Testis (tissue), 3 donors: ENCODE results near the gene PIP4K2A. TPM values are rescaled to one million over a fixed set of nuclear protein-coding genes. Genes with fewer than 3 reads are reported as not detected.
"Not testable (repeated sequence)": the region's sequence is repeated elsewhere in the genome, so short reads cannot be mapped to it uniquely, and the experiment has no call there.

Source experiments
- DNase-seq: peaks from one replicate; pipeline ENCODE4 v3.0.0-alpha.2; 2019
- H3K27ac ChIP-seq, 2 donors: fragments of 200-600 bp; sonication (generic); one replicate each; pipeline ENCODE4 v1.5.1; 2019
- H3K27me3 ChIP-seq: fragments of 200-600 bp; sonication (generic); one replicate; pipeline ENCODE4 v1.5.1; 2019
- H3K36me3 ChIP-seq: fragments of 200-600 bp; sonication (generic); one replicate; pipeline ENCODE4 v1.5.1; 2017; ENCODE audit warnings: low read depth; ENCODE audit errors: missing control alignments
- H3K4me1 ChIP-seq: fragments of 200-600 bp; sonication (generic); one replicate; pipeline ENCODE4 v1.5.1; 2019
- H3K4me3 ChIP-seq, 2 donors: fragments of 200-600 bp; sonication (generic); one replicate each; pipeline ENCODE4 v1.5.1; 2017 to 2019
- H3K9me3 ChIP-seq: fragments of 200-600 bp; sonication (generic); one replicate; pipeline ENCODE4 v1.5.1; 2017
- POLR2A ChIP-seq: fragments of 450-650 bp; IDR thresholded peaks from one replicate; pipeline ENCODE4 v1.6.1; 2017; ENCODE audit warnings: antibody characterized with exemption, mild to moderate bottlenecking, moderate library complexity
- WGBS, 2 donors: methylation state at CpG; one replicate each; pipeline ENCODE4 v1.1.5; 2018; 5-methylcytosine and 5-hydroxymethylcytosine counted together
- intact Hi-C: fragments of 100-400 bp; cut with DNase I; formaldehyde crosslinking; loops from one replicate; pipeline ENCODE4 v1.15.1; 2023; ENCODE audit warnings: low total_unique reads
- polyA plus RNA-seq: library from polyadenylated mRNA; stranded (reverse); fragments of 350-450 nt; fragmentation: Illumina TruSeq; extraction: RNeasy Lipid Tissue Mini Kit (QIAGEN cat#74804); gene quantifications from one replicate; pipeline ENCODE4 v1.2.3, GENCODE V29; 2014; ENCODE audit warnings: low read depth, low replicate concordance; ENCODE audit not compliant: insufficient read depth
- total RNA-seq, 2 donors: library from RNA; depleted of rRNA; stranded (reverse); fragments of >200 nt; gene quantifications; one replicate each; pipeline ENCODE4 v1.2.3, GENCODE V29; 2016
- TF ChIP-seq, protein P1 (sequence below), 3 experiments: fragments of 450-650 bp in 2 of 3; fragments of 200-600 bp in 1 of 3; sonication (generic) in 1 of 3; IDR thresholded peaks; one replicate each; pipeline ENCODE4 v1.5.1; 2016 to 2019; ENCODE audit warnings: antibody characterized with exemption in 3 of 3, mild to moderate bottlenecking in 2 of 3, moderate library complexity in 1 of 3

Gene PIP4K2A
- total and polyA plus RNA-seq, 3 donors from 2014 or later: 12.6 to 26.0 (median 15.8) TPM

DNA sequence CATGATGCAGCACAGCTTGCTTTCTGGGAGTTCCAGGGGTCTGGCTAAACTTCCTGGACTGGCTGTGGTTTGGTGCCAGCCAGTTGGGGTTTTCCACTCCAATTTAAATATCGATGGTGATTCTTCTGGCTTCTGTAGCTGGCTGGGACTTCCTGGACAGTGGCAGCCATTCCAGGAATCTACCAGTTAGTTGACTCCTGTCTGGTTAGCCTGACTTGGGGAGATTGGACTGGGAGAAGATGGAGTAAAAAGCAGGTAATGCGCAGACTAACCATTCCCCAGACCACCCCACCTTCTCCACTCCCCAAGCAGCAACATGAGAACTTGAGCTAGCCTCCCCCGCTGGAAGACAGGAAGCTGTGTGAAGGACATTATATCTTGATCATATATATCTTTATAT is 6.3 kb upstream of the PIP4K2A start:
- WGBS, 2 donors: 79 to 85% methylated on average over 3 of the region's 3 CpGs
- no peak overlapping the region for H3K4me3 ChIP-seq
- H3K27me3 ChIP-seq: no peaks in the 10 kb centered on the region
- no peaks in the 10 kb centered on the region for H3K36me3 ChIP-seq
- TF ChIP-seq POLR2A: no peak
- TF ChIP-seq, protein P1, sequence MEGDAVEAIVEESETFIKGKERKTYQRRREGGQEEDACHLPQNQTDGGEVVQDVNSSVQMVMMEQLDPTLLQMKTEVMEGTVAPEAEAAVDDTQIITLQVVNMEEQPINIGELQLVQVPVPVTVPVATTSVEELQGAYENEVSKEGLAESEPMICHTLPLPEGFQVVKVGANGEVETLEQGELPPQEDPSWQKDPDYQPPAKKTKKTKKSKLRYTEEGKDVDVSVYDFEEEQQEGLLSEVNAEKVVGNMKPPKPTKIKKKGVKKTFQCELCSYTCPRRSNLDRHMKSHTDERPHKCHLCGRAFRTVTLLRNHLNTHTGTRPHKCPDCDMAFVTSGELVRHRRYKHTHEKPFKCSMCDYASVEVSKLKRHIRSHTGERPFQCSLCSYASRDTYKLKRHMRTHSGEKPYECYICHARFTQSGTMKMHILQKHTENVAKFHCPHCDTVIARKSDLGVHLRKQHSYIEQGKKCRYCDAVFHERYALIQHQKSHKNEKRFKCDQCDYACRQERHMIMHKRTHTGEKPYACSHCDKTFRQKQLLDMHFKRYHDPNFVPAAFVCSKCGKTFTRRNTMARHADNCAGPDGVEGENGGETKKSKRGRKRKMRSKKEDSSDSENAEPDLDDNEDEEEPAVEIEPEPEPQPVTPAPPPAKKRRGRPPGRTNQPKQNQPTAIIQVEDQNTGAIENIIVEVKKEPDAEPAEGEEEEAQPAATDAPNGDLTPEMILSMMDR (IDR thresholded peaks at IDR 0.05): no peak
- no peak for DNase-seq
- no peaks in the 10 kb centered on the region for H3K4me1 ChIP-seq
- no peak overlapping the region for H3K27ac ChIP-seq
- intact Hi-C loops: no loop called here
- no peaks in the 10 kb centered on the region for H3K9me3 ChIP-seq

GRCh38 chr10:22719406-22720042 is 5.1 kb upstream of the PIP4K2A start:
- no peak for TF ChIP-seq POLR2A
- TF ChIP-seq, protein P1 (IDR thresholded peaks at IDR 0.05): no peak
- WGBS, 2 donors: 91 to 92% methylated on average over 3 of the region's 3 CpGs
- Histone ChIP-seq H3K4me1 (no peaks in the 10 kb centered on the region), H3K9me3 (no peaks in the 10 kb centered on the region), H3K27me3 (no peaks in the 10 kb centered on the region), H3K4me3 (no peak overlapping the region), H3K27ac (no peak overlapping the region), H3K36me3 (no peaks in the 10 kb centered on the region)
- intact Hi-C loops: no loop called here
- no peak for DNase-seq

DNA sequence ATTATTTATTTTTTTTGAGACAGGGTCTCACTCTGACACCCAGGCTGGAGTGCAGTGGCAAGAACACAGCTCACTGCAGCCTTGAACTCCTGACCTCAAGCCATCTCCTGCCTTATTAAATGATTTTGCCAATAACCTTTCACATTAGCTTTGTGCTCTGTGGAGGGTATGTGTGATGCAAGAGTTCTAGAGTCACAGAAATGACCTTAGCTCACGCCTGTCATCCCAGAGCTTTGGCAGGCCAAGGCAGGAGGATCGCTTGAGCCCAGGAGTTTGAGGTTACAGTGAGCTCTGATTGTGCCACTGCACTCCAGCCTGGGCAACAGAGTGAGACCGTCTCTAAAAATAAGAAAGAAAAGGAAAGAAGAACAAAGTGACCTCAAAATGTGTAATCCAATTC is 4.3 kb upstream of the PIP4K2A start:
- intact Hi-C loops: not testable (repeated sequence)

DNA sequence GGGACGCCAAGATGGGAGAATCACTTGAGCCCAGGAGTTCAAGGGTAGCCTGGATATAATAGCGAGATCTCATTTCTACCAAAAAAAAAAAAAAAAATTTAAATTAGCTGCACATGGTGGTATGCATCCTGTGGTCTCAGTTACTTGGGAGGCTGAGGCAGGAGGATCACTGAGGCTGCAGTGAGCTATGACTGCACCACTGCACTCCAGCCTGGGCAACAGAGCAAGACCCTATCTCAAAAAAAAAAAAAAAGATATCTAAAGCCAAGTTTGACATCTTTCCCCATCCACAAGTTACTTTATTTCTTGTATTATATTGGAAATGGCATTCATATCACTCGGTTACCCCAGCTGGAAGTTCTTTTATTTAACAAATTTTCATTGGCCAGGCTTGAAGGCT is 3.4 kb upstream of the PIP4K2A start:
- DNase-seq: no peak
- Histone ChIP-seq H3K9me3 (no peaks in the 10 kb centered on the region), H3K4me1 (peaks cover 3% of the 10 kb centered on the region), H3K36me3 (no peaks in the 10 kb centered on the region), H3K27ac (no peak overlapping the region), H3K4me3 (no peak overlapping the region), H3K27me3 (no peaks in the 10 kb centered on the region)
- TF ChIP-seq, protein P1 (IDR thresholded peaks at IDR 0.05): no peak
- TF ChIP-seq POLR2A: no peak
- intact Hi-C loops: no loop called here
- 83 to 87% methylated on average over 3 of the region's 3 CpGs for WGBS, 2 donors

More for the DNA sequence above, 4.3 kb upstream of the PIP4K2A start:
- DNase-seq, H3K27me3 ChIP-seq, H3K9me3 ChIP-seq, H3K4me3 ChIP-seq, H3K27ac ChIP-seq, H3K36me3 ChIP-seq, H3K4me1 ChIP-seq: not testable (repeated sequence)
- 77 to 84% methylated on average over 3 of the region's 3 CpGs for WGBS, 2 donors

- no peak for DNase-seq
- 70 to 79% methylated on average over 4 of the region's 4 CpGs for WGBS, 2 donors
- intact Hi-C loops: no loop called here
- no peak overlapping the region for H3K27ac ChIP-seq
- peaks cover 3% of the 10 kb centered on the region for H3K4me1 ChIP-seq
- no peaks in the 10 kb centered on the region for H3K36me3 ChIP-seq
- H3K4me3 ChIP-seq: no peak overlapping the region
- no peaks in the 10 kb centered on the region for H3K27me3 ChIP-seq
- no peaks in the 10 kb centered on the region for H3K9me3 ChIP-seq
- TF ChIP-seq, protein P1 (IDR thresholded peaks at IDR 0.05): no peak
- no peak for TF ChIP-seq POLR2A
Measured at GRCh38 chr10:22716943-22717342, 2.6 kb upstream of the PIP4K2A start.
